HepG2 (cell line): Measurements from ENCODE around the gene DNAJC1. TPM values are rescaled to one million over a fixed set of nuclear protein-coding genes. Genes with fewer than 3 reads are reported as not detected.

ENCODE experiments used
- ATAC-seq: fragments of 200-7000 bp; cut with Tn5 transposase; 3 replicates; pipeline ENCODE4 v1.9.1; 2020; ENCODE audit warnings: mild to moderate bottlenecking, moderate library complexity
- BruUV-seq: library from RNA; stranded (reverse); fragments of 400-500 nt; replicated peaks from 2 replicates; lab custom pipeline; 2021; lab: Mats Ljungman, UMichigan
- CTCF ChIA-PET: fragments of 300-600 bp; formaldehyde crosslinking; extraction: SDS; loops from one replicate; lab custom pipeline; 2021; ENCODE audit warnings: low total read pairs, inconsistent platforms, low intra/inter-chr PET ratio; lab: Yijun Ruan, JAX
- POLR2A ChIA-PET: fragments of 350-600 bp; sonication (Branson Sonifier 250); formaldehyde crosslinking; loops from one replicate; lab custom pipeline; 2020; ENCODE audit warnings: antibody characterized with exemption, inconsistent platforms; lab: Yijun Ruan, JAX
- DNase-seq: peaks from one replicate; pipeline ENCODE4 v3.0.0-alpha.2; 2015; ENCODE audit warnings: low spot score
- FAIRE-seq: peaks from 3 replicates; lab custom pipeline; 2011; peaks lifted over from hg19 to GRCh38; lab: Jason Lieb, UNC
- H2AFZ ChIP-seq: one replicate; pipeline ENCODE4 v1.6.1; 2011; ENCODE audit warnings: low read length, inconsistent platforms
- H3K27ac ChIP-seq: fragments of 300-600 bp; 3 replicates; pipeline ENCODE4 v1.8.0; 2011; ENCODE audit warnings: mixed run types, mild to moderate bottlenecking, mixed read lengths, low read length, inconsistent platforms; ENCODE audit not compliant: insufficient read depth; ENCODE audit errors: extremely low read length
- H3K27me3 ChIP-seq, 2 experiments: fragments of 200-600 bp in 1 of 2; 2 replicates in 1 of 2; 3 replicates in 1 of 2; pipeline versions ENCODE4 v1.6.0 to v1.8.0; 2011; ENCODE audit warnings: low read length in 2 of 2, mild to moderate bottlenecking in 2 of 2, moderate library complexity in 2 of 2, inconsistent platforms in 1 of 2; ENCODE audit not compliant: insufficient read depth in 2 of 2, control insufficient read depth in 1 of 2
- H3K36me3 ChIP-seq, 2 experiments: fragments of 200-600 bp in 1 of 2; replicated peaks in 1 of 2; 2 replicates in 1 of 2; 3 replicates in 1 of 2; pipeline versions ENCODE4 v1.5.1 to v1.8.0; 2011; ENCODE audit warnings: low read length in 2 of 2, inconsistent platforms in 1 of 2; ENCODE audit not compliant: insufficient read depth in 2 of 2, control insufficient read depth in 1 of 2
- H3K4me1 ChIP-seq: 2 replicates; pipeline ENCODE4 v1.5.1; 2012; ENCODE audit warnings: low read length, inconsistent platforms; ENCODE audit not compliant: insufficient read depth
- H3K4me2 ChIP-seq: 2 replicates; pipeline ENCODE4 v1.6.0; 2011; ENCODE audit warnings: low read depth, low read length, inconsistent platforms
- H3K4me3 ChIP-seq, 3 experiments: fragments of 200-600 bp in 1 of 3; sonication (generic), shearing (Covaris generic) in 1 of 3; replicated peaks in 1 of 3; 2 replicates each; pipeline ENCODE4 v1.5.1; 2011 to 2016; ENCODE audit warnings: low read length in 3 of 3, inconsistent platforms in 2 of 3, low read depth in 2 of 3, mild to moderate bottlenecking in 2 of 3, control low read depth in 1 of 3, mixed read lengths in 1 of 3; ENCODE audit not compliant: insufficient read depth in 1 of 3
- H3K79me2 ChIP-seq: one replicate; pipeline ENCODE4 v1.6.1; 2011; ENCODE audit warnings: low read length, inconsistent platforms; ENCODE audit not compliant: insufficient read depth
- H3K9ac ChIP-seq: 2 replicates; pipeline ENCODE4 v1.6.0; 2011; ENCODE audit warnings: mild to moderate bottlenecking, low read depth, low read length, inconsistent platforms; ENCODE audit not compliant: insufficient read depth
- H3K9me3 ChIP-seq: 2 replicates; pipeline ENCODE4 v1.5.1; 2012; ENCODE audit warnings: mild to moderate bottlenecking, low read length
- H4K20me1 ChIP-seq: 2 replicates; pipeline ENCODE4 v1.6.0; 2011; ENCODE audit warnings: inconsistent platforms, mild to moderate bottlenecking, low read length, moderate library complexity; ENCODE audit not compliant: insufficient read depth
- DR1 ChIP-seq: sonication (generic); formaldehyde crosslinking; IDR thresholded peaks from 2 replicates; pipeline ENCODE4 v1.8.0; 2021; ENCODE audit warnings: mild to moderate bottlenecking, missing genetic modification reagents, inconsistent platforms
- FOXK1 ChIP-seq: sonication (generic); formaldehyde crosslinking; IDR thresholded peaks from 2 replicates; pipeline ENCODE4 v1.4.0; 2020; ENCODE audit warnings: low read depth, missing genetic modification reagents, borderline replicate concordance
- GPN1 ChIP-seq: sonication (generic); formaldehyde crosslinking; IDR thresholded peaks from 2 replicates; pipeline ENCODE4 v1.5.1; 2020; ENCODE audit warnings: missing genetic modification reagents, borderline replicate concordance
- MYC ChIP-seq: sonication (generic); formaldehyde crosslinking; IDR thresholded peaks from 2 replicates; pipeline ENCODE4 v1.9.0; 2021; ENCODE audit warnings: missing genetic modification reagents, borderline replicate concordance
- TGIF2 ChIP-seq: IDR thresholded peaks from 2 replicates; pipeline ENCODE4 v1.6.1; 2016; ENCODE audit warnings: control low read depth, missing compliant biosample characterization
- ZBTB14 ChIP-seq: sonication (generic); formaldehyde crosslinking; IDR thresholded peaks from 2 replicates; pipeline ENCODE4 v1.4.0; 2020; ENCODE audit warnings: missing genetic modification reagents
- ZBTB21 ChIP-seq: sonication (generic); formaldehyde crosslinking; IDR thresholded peaks from 2 replicates; pipeline ENCODE4 v1.4.0; 2020; ENCODE audit warnings: missing genetic modification reagents
- ZMAT3 ChIP-seq: sonication (generic); formaldehyde crosslinking; conservative IDR thresholded peaks from 2 replicates; pipeline ENCODE4 v1.7.0; 2021; ENCODE audit warnings: missing genetic modification reagents
- WGBS: methylation state at CpG from one replicate; pipeline ENCODE4 v1.1.6; 2017; ENCODE audit warnings: low lambda C conversion rate; 5-methylcytosine and 5-hydroxymethylcytosine counted together
- in situ Hi-C: cut with HindIII; loops from 2 replicates; pipeline ENCODE4 v1.10.0; 2017; ENCODE audit warnings: low pct_unique_long_range_greater_than_20kb; ENCODE audit not compliant: extremely low pct_ligation_motif_present
- intact Hi-C: fragments of 100-400 bp; cut with micrococcal nuclease; formaldehyde crosslinking; loops from one replicate; pipeline ENCODE4 v1.10.0; 2022; ENCODE audit not compliant: unreplicated experiment
- polyA plus RNA-seq, 8 experiments: library from polyadenylated mRNA; depleted of rRNA in 3 of 8; stranded (reverse) in 7 of 8; unstranded in 1 of 8; fragments of >200 nt; fragmentation: Illumina TruSeq in 4 of 8; extraction: Trizol in 4 of 8; gene quantifications; 2 replicates each; pipeline versions ENCODE4 v1.2.1 to v1.2.3, GENCODE V29; 2011 to 2016; ENCODE audit warnings: low read depth in 4 of 8, missing spikeins in 1 of 8, mixed read lengths in 1 of 8; ENCODE audit not compliant: insufficient read depth in 1 of 8
- total RNA-seq, 5 experiments: library from RNA; depleted of rRNA; stranded (reverse); fragments of >200 nt; fragmentation: Illumina TruSeq; extraction: Trizol; gene quantifications; 2 replicates each; pipeline ENCODE4 v1.2.3, GENCODE V29; 2016; ENCODE audit warnings: low read depth in 1 of 5

Gene DNAJC1
- total and polyA plus RNA-seq, 2 of the 13 experiments (the other 11 are each of a cell fraction or from before 2014, with no cell fraction given), result 9.9 to 16.6 TPM

GRCh38 chr10:22030421-22030820 lies 26.9 kb upstream of the DNAJC1 start (continued):
- TF ChIP-seq MYC (CRISPR knock-in tag) (no peak), TGIF2 (CRISPR knock-in tag) (no peak), ZMAT3 (no peak), FOXK1 (CRISPR knock-in tag) (no peak), ZBTB14 (no peak)

GRCh38 chr10:22029445-22030236 lies 26.1 kb upstream of the DNAJC1 start:
- no peak for TF ChIP-seq ZBTB21 (CRISPR knock-in tag)
- no peak for TF ChIP-seq DR1 (CRISPR knock-in tag)
- no peak for TF ChIP-seq GPN1 (CRISPR knock-in tag)
- TF ChIP-seq, all 625 proteins: peak for 0

More at GRCh38 chr10:22029445-22030236, 26.1 kb upstream of the DNAJC1 start:
- H3K4me1 ChIP-seq, result no peaks in the 10 kb centered on the region
- H3K9ac ChIP-seq, result no peak overlapping the region
- H3K4me3 ChIP-seq, result no peak overlapping the region
- H3K9me3 ChIP-seq, result no peaks in the 10 kb centered on the region
- no peak overlapping the region for H2AFZ ChIP-seq
- intact Hi-C loops (no loop called here), in situ Hi-C loops (no loop called here)
- no peaks in the 10 kb centered on the region for H3K79me2 ChIP-seq
- no peak overlapping the region for H3K4me2 ChIP-seq
- BruUV-seq, result no TSS peak
- no peaks in the 10 kb centered on the region for H3K36me3 ChIP-seq
- no peak overlapping the region for H3K27ac ChIP-seq
- POLR2A ChIA-PET, result no interaction called here
- WGBS, result 1% methylated on average over 12 of the region's 12 CpGs
- H4K20me1 ChIP-seq, result no peaks in the 10 kb centered on the region
- DNase-seq (no peak), ATAC-seq (no peak; the same call in 2 of the 3 replicates), FAIRE-seq (no peak)
- H3K27me3 ChIP-seq, result no peaks in the 10 kb centered on the region
- CTCF ChIA-PET, result no interaction called here
